ENCODE data around the gene PSG5. TPM values are rescaled to one million over a fixed set of nuclear protein-coding genes. Genes with fewer than 3 reads are reported as not detected.
"Not testable (repeated sequence)": the region's sequence is repeated elsewhere in the genome, so short reads cannot be mapped to it uniquely, and the experiment has no call there.

The PSG5 gene
- total RNA-seq, 1 experiment from 2014 or later: not detected

- H3K9me3 ChIP-seq (ENCODE audit: control insufficient read depth, low read depth, low read length): peaks cover 49% of the 10 kb centered on the region
- H3K4me2 ChIP-seq (ENCODE audit: insufficient read depth, insufficient read length, low read length); H3K23ac ChIP-seq (ENCODE audit: insufficient read length, low read depth, low read length); H3T11ph ChIP-seq (ENCODE audit: low read length); H3K79me1 ChIP-seq (ENCODE audit: insufficient read depth, low read depth, low read length, poor library complexity, severe bottlenecking); H2BK15ac ChIP-seq (ENCODE audit: low read depth, low read length); H3K79me2 ChIP-seq (ENCODE audit: insufficient read depth, low read length); H2BK5ac ChIP-seq (ENCODE audit: insufficient read length, low read length); H3K14ac ChIP-seq (ENCODE audit: insufficient read depth, low read length); H3K18ac ChIP-seq (ENCODE audit: insufficient read length, low read depth, low read length); H4K91ac ChIP-seq (ENCODE audit: insufficient read length, low read depth, low read length); H2AK5ac ChIP-seq (ENCODE audit: insufficient read length, low read length); H3K27ac Mint-ChIP-seq; H3K27me3 ChIP-seq (ENCODE audit: insufficient read depth, low read length); H4K20me1 ChIP-seq (ENCODE audit: control insufficient read depth, insufficient read depth, insufficient read length); H2BK120ac ChIP-seq (ENCODE audit: low read depth, low read length, poor library complexity, severe bottlenecking); H3K27me3 Mint-ChIP-seq (ENCODE audit: low read depth); H4K8ac ChIP-seq (replicated peaks; ENCODE audit: insufficient read length, low read depth, low read length); H3K4me1 Mint-ChIP-seq; H3K56ac ChIP-seq (ENCODE audit: insufficient read length, low read depth, low read length); H3K27ac ChIP-seq (ENCODE audit: insufficient read length, low read depth, low read length); DNase-seq; H2BK20ac ChIP-seq (ENCODE audit: low read depth, low read length, poor library complexity, severe bottlenecking); H3K4ac ChIP-seq (ENCODE audit: low read depth, low read length); H2AFZ ChIP-seq (ENCODE audit: low read length); H2BK12ac ChIP-seq (ENCODE audit: insufficient read length, low read depth, low read length); H4K5ac ChIP-seq (ENCODE audit: insufficient read length, low read depth, low read length); H3K9ac ChIP-seq (ENCODE audit: extremely low read depth, insufficient read length, low read length); H3K4me3 Mint-ChIP-seq; H3K4me1 ChIP-seq (ENCODE audit: insufficient read depth, low read length); H3K23me2 ChIP-seq (ENCODE audit: insufficient read length, low read depth, low read length, poor library complexity, severe bottlenecking): not testable (repeated sequence)
- H3K9me3 Mint-ChIP-seq: peaks cover 79 to 89% of the 10 kb centered on the region in 2 experiments
- H3K36me3 Mint-ChIP-seq (ENCODE audit: insufficient read depth in 1 of 3, low read depth in 3 of 3): peaks cover 0 to 33% (median 8%) of the 10 kb centered on the region in 3 experiments; a peak in 5 of 7 replicates
- WGBS (ENCODE audit: extremely low coverage, insufficient read length, low lambda C conversion rate): no CpG with 5 or more reads among the region's 3 CpGs
These were observed 20.4 kb downstream of the PSG5 start for GRCh38 chr19:43165906-43166305.

- H3K9me3 ChIP-seq (ENCODE audit: control insufficient read depth, low read depth, low read length): peaks cover 33% of the 10 kb centered on the region
- not testable (repeated sequence) for H3K4me3 Mint-ChIP-seq; H3K18ac ChIP-seq (ENCODE audit: insufficient read length, low read depth, low read length); H2AK5ac ChIP-seq (ENCODE audit: insufficient read length, low read length); H4K91ac ChIP-seq (ENCODE audit: insufficient read length, low read depth, low read length); H3K27me3 ChIP-seq (ENCODE audit: insufficient read depth, low read length); H3K9ac ChIP-seq (ENCODE audit: extremely low read depth, insufficient read length, low read length); H3K79me2 ChIP-seq (ENCODE audit: insufficient read depth, low read length); H3K23me2 ChIP-seq (ENCODE audit: insufficient read length, low read depth, low read length, poor library complexity, severe bottlenecking); H3K23ac ChIP-seq (ENCODE audit: insufficient read length, low read depth, low read length); H4K20me1 ChIP-seq (ENCODE audit: control insufficient read depth, insufficient read depth, insufficient read length); H3K56ac ChIP-seq (ENCODE audit: insufficient read length, low read depth, low read length); H3K4me1 ChIP-seq (ENCODE audit: insufficient read depth, low read length); H2BK20ac ChIP-seq (ENCODE audit: low read depth, low read length, poor library complexity, severe bottlenecking); H3K27me3 Mint-ChIP-seq (ENCODE audit: low read depth); H3K27ac ChIP-seq (ENCODE audit: insufficient read length, low read depth, low read length); H2BK120ac ChIP-seq (ENCODE audit: low read depth, low read length, poor library complexity, severe bottlenecking); H3K4ac ChIP-seq (ENCODE audit: low read depth, low read length); H2BK5ac ChIP-seq (ENCODE audit: insufficient read length, low read length); H3K14ac ChIP-seq (ENCODE audit: insufficient read depth, low read length); H3K4me1 Mint-ChIP-seq; H3K79me1 ChIP-seq (ENCODE audit: insufficient read depth, low read depth, low read length, poor library complexity, severe bottlenecking); H2BK15ac ChIP-seq (ENCODE audit: low read depth, low read length); H2AFZ ChIP-seq (ENCODE audit: low read length); H4K5ac ChIP-seq (ENCODE audit: insufficient read length, low read depth, low read length); H3K27ac Mint-ChIP-seq; H3K4me2 ChIP-seq (ENCODE audit: insufficient read depth, insufficient read length, low read length); H2BK12ac ChIP-seq (ENCODE audit: insufficient read length, low read depth, low read length); DNase-seq; H4K8ac ChIP-seq (replicated peaks; ENCODE audit: insufficient read length, low read depth, low read length); H3T11ph ChIP-seq (ENCODE audit: low read length)
- no CpG with 5 or more reads among the region's 3 CpGs for WGBS (ENCODE audit: extremely low coverage, insufficient read length, low lambda C conversion rate)
- peaks cover 0 to 24% (median 0%) of the 10 kb centered on the region in 3 experiments; a peak in 4 of 7 replicates for H3K36me3 Mint-ChIP-seq (ENCODE audit: insufficient read depth in 1 of 3, low read depth in 3 of 3)
- H3K9me3 Mint-ChIP-seq: peaks cover 84 to 90% of the 10 kb centered on the region in 2 experiments
These were observed 23.2 kb downstream of the PSG5 start for GRCh38 chr19:43163135-43163534.

Measured in H9 (cell line).